Measurements from ENCODE around the gene PPP1R3G. TPM values are rescaled to one million over a fixed set of nuclear protein-coding genes. Genes with fewer than 3 reads are reported as not detected.
A peak's percentile ranks its signal among the peaks of the same experiment; 100 is the strongest.

The PPP1R3G gene
- total and polyA plus RNA-seq, 2 of the 13 experiments (the other 11 are each of a cell fraction or from before 2014, with no cell fraction given) = 1.2 to 1.3 TPM

DNA sequence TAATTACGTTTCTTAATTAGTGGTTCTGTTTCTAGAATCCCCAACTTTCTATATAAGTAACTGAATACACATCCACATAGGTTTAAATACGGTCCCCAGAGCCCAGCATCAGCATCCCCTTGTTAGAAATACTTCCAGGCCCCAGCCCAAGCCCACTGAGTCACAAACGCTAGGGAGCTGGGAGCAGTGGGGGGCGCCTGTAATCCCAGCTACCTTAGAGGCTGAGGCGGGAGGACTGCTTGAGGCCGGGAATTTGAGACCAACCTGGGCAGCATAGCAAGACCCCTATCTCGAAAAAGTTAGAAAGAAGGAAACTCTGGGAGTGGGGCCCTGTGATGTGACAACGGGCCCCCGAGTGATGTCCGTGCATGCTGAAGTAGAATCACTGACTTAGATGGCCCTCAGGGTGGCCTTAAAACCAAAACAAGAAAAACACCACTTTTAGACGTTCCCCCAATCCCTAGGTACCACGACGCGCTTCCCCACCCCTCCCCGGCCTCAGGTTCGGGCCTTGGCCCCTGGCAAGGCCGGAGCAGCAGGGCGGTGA lies 1.3 kb upstream of the PPP1R3G start (continued):
- TF ChIP-seq, protein P1, sequence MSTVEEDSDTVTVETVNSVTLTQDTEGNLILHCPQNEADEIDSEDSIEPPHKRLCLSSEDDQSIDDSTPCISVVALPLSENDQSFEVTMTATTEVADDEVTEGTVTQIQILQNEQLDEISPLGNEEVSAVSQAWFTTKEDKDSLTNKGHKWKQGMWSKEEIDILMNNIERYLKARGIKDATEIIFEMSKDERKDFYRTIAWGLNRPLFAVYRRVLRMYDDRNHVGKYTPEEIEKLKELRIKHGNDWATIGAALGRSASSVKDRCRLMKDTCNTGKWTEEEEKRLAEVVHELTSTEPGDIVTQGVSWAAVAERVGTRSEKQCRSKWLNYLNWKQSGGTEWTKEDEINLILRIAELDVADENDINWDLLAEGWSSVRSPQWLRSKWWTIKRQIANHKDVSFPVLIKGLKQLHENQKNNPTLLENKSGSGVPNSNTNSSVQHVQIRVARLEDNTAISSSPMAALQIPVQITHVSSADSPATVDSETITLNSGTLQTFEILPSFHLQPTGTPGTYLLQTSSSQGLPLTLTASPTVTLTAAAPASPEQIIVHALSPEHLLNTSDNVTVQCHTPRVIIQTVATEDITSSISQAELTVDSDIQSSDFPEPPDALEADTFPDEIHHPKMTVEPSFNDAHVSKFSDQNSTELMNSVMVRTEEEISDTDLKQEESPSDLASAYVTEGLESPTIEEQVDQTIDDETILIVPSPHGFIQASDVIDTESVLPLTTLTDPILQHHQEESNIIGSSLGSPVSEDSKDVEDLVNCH (CRISPR knock-in tag; IDR thresholded peaks at IDR 0.05) = no peak
- TF ChIP-seq, protein P2, sequence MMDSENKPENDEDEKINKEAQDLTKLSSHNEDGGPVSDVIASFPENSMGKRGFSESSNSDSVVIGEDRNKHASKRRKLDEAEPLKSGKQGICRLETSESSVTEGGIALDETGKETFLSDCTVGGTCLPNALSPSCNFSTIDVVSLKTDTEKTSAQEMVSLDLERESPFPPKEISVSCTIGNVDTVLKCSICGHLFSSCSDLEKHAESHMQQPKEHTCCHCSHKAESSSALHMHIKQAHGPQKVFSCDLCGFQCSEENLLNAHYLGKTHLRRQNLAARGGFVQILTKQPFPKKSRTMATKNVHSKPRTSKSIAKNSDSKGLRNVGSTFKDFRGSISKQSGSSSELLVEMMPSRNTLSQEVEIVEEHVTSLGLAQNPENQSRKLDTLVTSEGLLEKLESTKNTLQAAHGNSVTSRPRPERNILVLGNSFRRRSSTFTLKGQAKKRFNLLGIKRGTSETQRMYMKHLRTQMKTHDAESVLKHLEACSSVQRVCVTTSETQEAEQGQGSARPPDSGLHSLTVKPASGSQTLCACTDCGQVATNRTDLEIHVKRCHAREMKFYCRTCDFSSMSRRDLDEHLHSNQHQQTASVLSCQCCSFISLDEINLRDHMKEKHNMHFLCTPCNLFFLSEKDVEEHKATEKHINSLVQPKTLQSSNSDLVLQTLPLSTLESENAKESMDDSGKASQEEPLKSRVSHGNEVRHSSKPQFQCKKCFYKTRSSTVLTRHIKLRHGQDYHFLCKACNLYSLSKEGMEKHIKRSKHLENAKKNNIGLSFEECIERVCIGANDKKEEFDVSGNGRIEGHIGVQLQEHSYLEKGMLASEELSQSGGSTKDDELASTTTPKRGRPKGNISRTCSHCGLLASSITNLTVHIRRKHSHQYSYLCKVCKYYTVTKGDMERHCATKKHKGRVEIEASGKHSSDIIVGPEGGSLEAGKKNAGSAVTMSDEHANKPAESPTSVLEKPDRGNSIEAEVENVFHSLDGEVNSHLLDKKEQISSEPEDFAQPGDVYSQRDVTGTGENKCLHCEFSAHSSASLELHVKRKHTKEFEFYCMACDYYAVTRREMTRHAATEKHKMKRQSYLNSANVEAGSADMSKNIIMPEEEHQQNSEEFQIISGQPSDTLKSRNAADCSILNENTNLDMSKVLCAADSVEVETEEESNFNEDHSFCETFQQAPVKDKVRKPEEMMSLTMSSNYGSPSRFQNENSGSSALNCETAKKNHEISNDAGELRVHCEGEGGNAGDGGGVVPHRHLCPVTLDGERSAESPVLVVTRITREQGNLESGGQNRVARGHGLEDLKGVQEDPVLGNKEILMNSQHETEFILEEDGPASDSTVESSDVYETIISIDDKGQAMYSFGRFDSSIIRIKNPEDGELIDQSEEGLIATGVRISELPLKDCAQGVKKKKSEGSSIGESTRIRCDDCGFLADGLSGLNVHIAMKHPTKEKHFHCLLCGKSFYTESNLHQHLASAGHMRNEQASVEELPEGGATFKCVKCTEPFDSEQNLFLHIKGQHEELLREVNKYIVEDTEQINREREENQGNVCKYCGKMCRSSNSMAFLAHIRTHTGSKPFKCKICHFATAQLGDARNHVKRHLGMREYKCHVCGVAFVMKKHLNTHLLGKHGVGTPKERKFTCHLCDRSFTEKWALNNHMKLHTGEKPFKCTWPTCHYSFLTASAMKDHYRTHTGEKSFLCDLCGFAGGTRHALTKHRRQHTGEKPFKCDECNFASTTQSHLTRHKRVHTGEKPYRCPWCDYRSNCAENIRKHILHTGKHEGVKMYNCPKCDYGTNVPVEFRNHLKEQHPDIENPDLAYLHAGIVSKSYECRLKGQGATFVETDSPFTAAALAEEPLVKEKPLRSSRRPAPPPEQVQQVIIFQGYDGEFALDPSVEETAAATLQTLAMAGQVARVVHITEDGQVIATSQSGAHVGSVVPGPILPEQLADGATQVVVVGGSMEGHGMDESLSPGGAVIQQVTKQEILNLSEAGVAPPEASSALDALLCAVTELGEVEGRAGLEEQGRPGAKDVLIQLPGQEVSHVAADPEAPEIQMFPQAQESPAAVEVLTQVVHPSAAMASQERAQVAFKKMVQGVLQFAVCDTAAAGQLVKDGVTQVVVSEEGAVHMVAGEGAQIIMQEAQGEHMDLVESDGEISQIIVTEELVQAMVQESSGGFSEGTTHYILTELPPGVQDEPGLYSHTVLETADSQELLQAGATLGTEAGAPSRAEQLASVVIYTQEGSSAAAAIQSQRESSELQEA (CRISPR knock-in tag; IDR thresholded peaks at IDR 0.05; ENCODE audit: not compliant biosample characterization) = peak; percentile 32
- TF ChIP-seq ZNF557 (CRISPR knock-in tag; IDR thresholded peaks at IDR 0.05) (no peak), SPEN (CRISPR knock-in tag; IDR thresholded peaks at IDR 0.05; ENCODE audit: low read depth) (no peak), ZNF225 (CRISPR knock-in tag; IDR thresholded peaks at IDR 0.05) (peak; percentile 78; the same call in 1 of the 2 replicates), ZNF33A (CRISPR knock-in tag; IDR thresholded peaks at IDR 0.05; ENCODE audit: borderline replicate concordance) (no peak), HDAC1 (CRISPR knock-in tag; IDR thresholded peaks at IDR 0.05) (peak; percentile 63; the same call in 1 of the 2 replicates), ZNF337 (CRISPR knock-in tag; IDR thresholded peaks at IDR 0.05; ENCODE audit: borderline replicate concordance, low read depth) (0 out of 2 replicates have a peak, but pooled peaks have one; percentile 30), IRX3 (CRISPR knock-in tag; IDR thresholded peaks at IDR 0.05; ENCODE audit: borderline replicate concordance, low read depth) (peak; percentile 16; the same call in 1 of the 2 replicates), TSC22D2 (CRISPR knock-in tag; IDR thresholded peaks at IDR 0.05; ENCODE audit: borderline replicate concordance) (no peak), ZNF121 (CRISPR knock-in tag; IDR thresholded peaks at IDR 0.05) (peak; percentile 98), ZNF839 (CRISPR knock-in tag; IDR thresholded peaks at IDR 0.05; ENCODE audit: borderline replicate concordance) (0 out of 2 replicates have a peak, but pooled peaks have one; percentile 56), ZFY (CRISPR knock-in tag; IDR thresholded peaks at IDR 0.05) (peak; percentile 93; the same call in 1 of the 2 replicates), CENPT (CRISPR knock-in tag; IDR thresholded peaks at IDR 0.05; ENCODE audit: low read depth) (no peak)
- TF ChIP-seq, protein P3, sequence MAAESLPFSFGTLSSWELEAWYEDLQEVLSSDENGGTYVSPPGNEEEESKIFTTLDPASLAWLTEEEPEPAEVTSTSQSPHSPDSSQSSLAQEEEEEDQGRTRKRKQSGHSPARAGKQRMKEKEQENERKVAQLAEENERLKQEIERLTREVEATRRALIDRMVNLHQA (CRISPR knock-in tag; IDR thresholded peaks at IDR 0.05) = no peak
- TF ChIP-seq, protein P4, sequence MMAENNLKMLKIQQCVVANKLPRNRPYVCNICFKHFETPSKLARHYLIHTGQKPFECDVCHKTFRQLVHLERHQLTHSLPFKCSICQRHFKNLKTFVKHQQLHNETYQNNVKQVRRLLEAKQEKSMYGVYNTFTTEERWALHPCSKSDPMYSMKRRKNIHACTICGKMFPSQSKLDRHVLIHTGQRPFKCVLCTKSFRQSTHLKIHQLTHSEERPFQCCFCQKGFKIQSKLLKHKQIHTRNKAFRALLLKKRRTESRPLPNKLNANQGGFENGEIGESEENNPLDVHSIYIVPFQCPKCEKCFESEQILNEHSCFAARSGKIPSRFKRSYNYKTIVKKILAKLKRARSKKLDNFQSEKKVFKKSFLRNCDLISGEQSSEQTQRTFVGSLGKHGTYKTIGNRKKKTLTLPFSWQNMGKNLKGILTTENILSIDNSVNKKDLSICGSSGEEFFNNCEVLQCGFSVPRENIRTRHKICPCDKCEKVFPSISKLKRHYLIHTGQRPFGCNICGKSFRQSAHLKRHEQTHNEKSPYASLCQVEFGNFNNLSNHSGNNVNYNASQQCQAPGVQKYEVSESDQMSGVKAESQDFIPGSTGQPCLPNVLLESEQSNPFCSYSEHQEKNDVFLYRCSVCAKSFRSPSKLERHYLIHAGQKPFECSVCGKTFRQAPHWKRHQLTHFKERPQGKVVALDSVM (CRISPR knock-in tag; IDR thresholded peaks at IDR 0.05) = peak; percentile 93
